Fibroblast of villous mesenchyme (primary cell): ENCODE measurements around the gene ARHGDIA. TPM values are rescaled to one million over a fixed set of nuclear protein-coding genes. Genes with fewer than 3 reads are reported as not detected.

Experiments
- DNase-seq: peaks from one replicate; pipeline ENCODE4 v3.0.0-alpha.2; 2010; ENCODE audit warnings: low read depth
- H3K4me3 ChIP-seq: 2 replicates; pipeline ENCODE4 v1.5.1; 2011; ENCODE audit warnings: low read depth, mild to moderate bottlenecking, low read length
- CTCF ChIP-seq: IDR thresholded peaks from 2 replicates; pipeline ENCODE4 v1.5.1; 2012; ENCODE audit warnings: low read depth, mild to moderate bottlenecking, low read length; ENCODE audit not compliant: insufficient read depth
- total RNA-seq: library from RNA; depleted of rRNA; stranded (reverse); fragments of >200 nt; gene quantifications from 2 replicates; pipeline ENCODE4 v1.2.3, GENCODE V29; 2012

ARHGDIA gene
- total RNA-seq, 1 donor = 106 TPM

DNA sequence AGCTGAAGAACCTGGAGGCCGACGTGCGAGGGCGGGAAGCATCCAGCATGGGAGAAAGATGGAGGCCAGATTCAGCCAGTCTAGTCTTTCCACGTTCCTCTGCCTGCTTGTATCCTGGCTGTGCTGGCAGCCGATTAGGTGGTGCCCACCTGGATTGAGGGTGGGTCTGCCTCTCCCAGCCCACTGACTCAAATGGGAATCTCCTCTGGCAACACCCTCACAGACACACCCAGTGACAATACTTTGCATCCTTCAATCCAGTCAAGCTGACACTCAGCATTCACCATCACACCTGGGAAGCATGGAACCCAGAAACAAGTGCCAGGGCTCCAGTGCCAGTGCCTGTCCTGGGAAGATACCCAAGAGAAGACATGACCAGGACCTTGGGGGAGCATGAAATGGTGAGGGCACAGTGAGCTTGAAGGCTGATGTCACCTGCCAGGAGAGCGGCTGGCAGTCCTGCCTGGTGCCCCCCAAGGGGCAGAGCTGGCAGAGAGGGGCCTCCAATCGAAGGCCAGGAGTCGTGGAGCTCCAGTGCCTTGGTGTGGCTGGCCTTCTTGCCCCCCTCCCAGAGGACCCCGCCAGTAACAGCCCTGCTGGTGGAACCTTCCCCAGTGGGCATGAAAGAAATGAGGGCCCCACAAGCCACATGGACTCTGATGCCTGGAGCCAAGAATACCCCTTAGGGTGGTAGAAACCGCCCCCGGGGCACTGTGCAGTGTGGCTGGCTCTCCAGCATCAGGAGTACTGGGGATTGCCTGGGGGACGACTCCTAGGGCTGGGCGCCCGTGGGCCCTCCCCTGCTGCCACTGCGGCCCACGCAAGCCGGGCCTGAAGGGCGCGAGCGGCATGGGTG lies 30.3 kb upstream of the ARHGDIA start:
- peak overlapping the region; percentile 40 for H3K4me3 ChIP-seq
- TF ChIP-seq CTCF = no peak
- no peak for DNase-seq

- no peak overlapping the region for H3K4me3 ChIP-seq
- DNase-seq = no peak
- TF ChIP-seq CTCF = no peak
Observed at GRCh38 chr17:81900181-81900820, 29.2 kb upstream of the ARHGDIA start.

- H3K4me3 ChIP-seq = no peak overlapping the region
- no peak for TF ChIP-seq CTCF
- DNase-seq = no peak
Observed at GRCh38 chr17:81899514-81900166, 28.5 kb upstream of the ARHGDIA start.

DNA sequence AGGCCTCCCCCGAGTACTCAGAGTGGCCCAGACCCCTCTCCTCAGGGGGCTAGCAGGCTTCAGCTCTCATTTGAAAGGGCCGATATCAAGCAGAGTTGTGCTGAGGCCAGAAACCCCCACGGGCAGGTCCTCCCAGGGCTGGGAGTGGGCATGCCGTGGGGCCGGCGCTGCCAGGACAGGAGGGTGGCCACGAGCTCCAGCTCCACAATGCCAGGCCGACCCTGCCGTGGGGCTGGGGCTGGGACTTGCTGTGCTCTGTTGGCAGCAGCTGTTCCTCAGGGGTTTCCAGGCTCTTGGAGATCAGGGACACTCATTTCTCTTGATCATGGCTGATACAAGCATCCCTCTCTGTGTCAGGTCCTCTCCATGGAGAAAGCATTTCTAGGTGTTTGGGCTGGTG lies 27.7 kb upstream of the ARHGDIA start:
- no peak for TF ChIP-seq CTCF
- DNase-seq = no peak
- H3K4me3 ChIP-seq = no peak overlapping the region

DNA sequence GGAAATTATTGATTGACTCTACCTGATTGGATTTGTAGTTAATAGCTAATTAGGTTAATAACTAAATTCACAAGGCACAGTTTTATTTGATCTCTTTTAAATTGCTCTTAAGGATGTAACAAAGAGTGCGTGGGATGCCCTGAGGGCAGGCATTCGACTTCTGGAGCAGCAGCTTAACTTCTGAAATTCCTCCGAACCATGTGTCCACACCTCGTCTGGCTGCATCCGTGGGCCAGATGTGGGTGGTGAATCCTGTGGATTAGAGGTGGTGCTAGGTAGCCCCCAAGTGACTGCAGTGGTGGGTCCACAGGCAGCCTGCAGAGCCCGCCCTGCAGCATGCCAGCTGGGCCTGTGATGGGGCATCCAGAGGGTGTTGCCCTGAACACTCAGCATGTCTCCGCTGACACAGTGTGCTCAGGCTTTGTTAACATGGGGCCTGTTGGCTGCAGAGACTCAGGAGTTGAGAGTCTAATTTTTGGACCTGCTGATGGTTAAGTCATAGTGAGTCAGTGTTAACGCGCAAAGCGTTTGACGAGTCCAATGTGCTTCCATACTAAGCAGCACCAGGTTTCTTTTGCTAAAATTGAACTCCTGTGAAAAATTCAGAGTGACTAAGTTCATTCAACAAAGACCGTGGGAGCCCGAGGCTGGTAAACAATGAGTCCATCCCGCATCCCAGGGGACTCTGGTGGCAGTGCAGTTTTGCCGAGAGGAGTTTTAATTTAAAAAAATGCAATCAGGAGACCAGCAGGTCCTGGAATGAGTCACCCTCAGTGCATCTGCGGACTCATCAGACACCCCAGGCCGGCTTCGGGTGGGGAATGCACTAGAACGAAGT lies 27.1 kb upstream of the ARHGDIA start:
- no peak for TF ChIP-seq CTCF
- DNase-seq = peak; percentile 76
- no peak overlapping the region for H3K4me3 ChIP-seq

- no peak for TF ChIP-seq CTCF
- no peak for DNase-seq
- H3K4me3 ChIP-seq = no peak overlapping the region
Observed at GRCh38 chr17:81895400-81895799, 24.3 kb upstream of the ARHGDIA start.
